ENCODE data around the gene PAXIP1. TPM values are rescaled to one million over a fixed set of nuclear protein-coding genes. Genes with fewer than 3 reads are reported as not detected.

The PAXIP1 gene
- total and polyA plus RNA-seq, 2 experiments from 2014 or later: 12.5 to 36.9 TPM

- no peak for TF ChIP-seq ZNF462 (CRISPR knock-in tag; IDR thresholded peaks at IDR 0.05)
- TF ChIP-seq NANOG (IDR thresholded peaks at IDR 0.05; ENCODE audit: borderline replicate concordance): no peak
- TF ChIP-seq CTCF (conservative IDR thresholded peaks at IDR 0.05; ENCODE audit: low read depth in 2 of 2): no peak
- TF ChIP-seq STAT1 (IDR thresholded peaks at IDR 0.05; ENCODE audit: unreplicated experiment): no peak
- TF ChIP-seq EZH2 (IDR thresholded peaks at IDR 0.05; ENCODE audit: low read depth, unreplicated experiment): no peak
- TF ChIP-seq CREB1 (CRISPR knock-in tag; IDR thresholded peaks at IDR 0.05; ENCODE audit: low read depth): no peak
- TF ChIP-seq POLR2AphosphoS5 (IDR thresholded peaks at IDR 0.05; ENCODE audit: low read depth): no peak
- no peak for TF ChIP-seq EZH2phosphoT487 (IDR thresholded peaks at IDR 0.05; ENCODE audit: unreplicated experiment)
Observed at GRCh38 chr7:154967401-154967955, 35.4 kb downstream of the PAXIP1 start (continued).

Data from GM23338 (cell line).